Amniotic stem cell (primary cell): ENCODE data around the gene NR5A1.

Experiments
- DNase-seq: peaks from one replicate; lab custom pipeline; 2025; lab: John Stamatoyannopoulos, UW

NR5A1 gene

GRCh38 chr9:124439686-124440243 is 67.4 kb downstream of the NR5A1 start:
- DNase-seq = no peak

DNA sequence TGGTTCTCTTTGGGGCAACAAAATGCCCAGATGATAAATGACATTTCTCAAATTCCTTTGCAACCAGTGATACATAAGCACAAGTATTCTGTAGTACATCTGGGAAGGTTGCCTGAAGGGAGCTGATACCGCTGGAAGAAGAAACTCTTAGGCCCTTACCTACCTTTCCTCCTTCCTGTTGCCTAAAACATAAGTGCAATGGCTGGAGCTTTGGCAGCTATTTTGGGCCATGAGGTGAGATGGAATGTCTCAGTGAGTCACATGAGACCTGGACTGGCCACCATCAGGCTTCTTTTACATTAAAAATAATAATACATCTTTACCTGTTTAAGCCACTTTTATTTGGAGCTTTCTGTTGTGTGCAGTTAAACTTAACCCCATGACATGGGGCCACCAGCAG is 68.1 kb downstream of the NR5A1 start:
- no peak for DNase-seq

DNA sequence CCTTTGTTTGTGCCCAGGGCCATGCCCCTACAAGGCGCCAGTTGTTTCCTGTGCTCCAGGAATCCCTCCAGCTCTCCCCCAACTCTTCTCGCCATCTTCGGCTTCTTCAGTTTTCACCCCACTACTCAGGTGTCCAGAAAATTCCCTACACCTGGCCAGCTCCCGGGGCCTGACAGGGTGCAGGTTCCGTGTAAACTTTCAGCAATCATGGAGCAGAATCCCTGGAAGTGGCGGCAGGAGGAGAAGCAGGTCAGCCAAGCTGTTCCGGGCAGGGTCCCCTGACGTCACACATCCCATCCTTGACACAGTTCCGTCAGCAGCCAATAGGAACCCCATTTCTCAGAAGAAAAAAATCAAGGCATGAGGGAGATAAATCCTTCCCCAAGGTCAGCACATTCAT is 69.1 kb downstream of the NR5A1 start:
- DNase-seq = no peak

- no peak for DNase-seq
Observed at GRCh38 chr9:124437086-124437485, 70.1 kb downstream of the NR5A1 start.

DNA sequence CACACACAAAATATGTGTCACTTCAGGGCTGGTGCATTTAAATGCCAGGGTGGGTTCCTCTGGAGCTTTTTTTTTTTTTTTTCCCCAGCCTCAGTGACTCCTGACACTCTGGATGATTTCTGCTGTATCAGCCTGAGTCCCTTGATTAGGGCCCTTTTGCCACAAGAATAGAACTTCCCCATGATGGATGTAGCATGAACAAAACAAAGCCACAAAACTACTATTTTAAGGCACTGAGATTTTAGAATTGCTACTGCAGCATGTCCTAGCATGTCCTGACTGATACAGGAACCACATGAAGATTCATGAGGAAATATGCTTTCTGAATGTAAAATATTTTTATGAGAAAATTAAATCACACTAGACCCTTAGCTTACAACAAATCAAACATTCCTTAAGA is 70.9 kb downstream of the NR5A1 start:
- DNase-seq = no peak
